NT2/D1 (cell line): Measurements from ENCODE around the gene CTIF.

Source experiments
- YY1 ChIP-seq: IDR thresholded peaks from 2 replicates; pipeline ENCODE4 v1.6.1; 2011; ENCODE audit not compliant: insufficient read length, insufficient read depth
- ZNF274 ChIP-seq: IDR thresholded peaks from 2 replicates; pipeline ENCODE4 v1.6.1; 2011; ENCODE audit warnings: mild to moderate bottlenecking, low read depth, low read length

- TF ChIP-seq ZNF274: no peak
- TF ChIP-seq YY1: no peak
Observed at GRCh38 chr18:48857023-48857694, 318.3 kb downstream of the CTIF start.
